Neural cell (in vitro differentiated cells): ENCODE results near the gene FUBP3. TPM values are rescaled to one million over a fixed set of nuclear protein-coding genes. Genes with fewer than 3 reads are reported as not detected.
A peak's percentile ranks its signal among the peaks of the same experiment; 100 is the strongest.

Experiments
- H2AFZ ChIP-seq: fragments of 200-600, 300-800 bp; sonication (generic), shearing (Covaris generic); 2 replicates; pipeline ENCODE4 v1.6.0; 2014; ENCODE audit warnings: low read depth, mild to moderate bottlenecking, antibody characterized with exemption, low read length, moderate library complexity
- H3F3A ChIP-seq: fragments of 200-600 bp; shearing (Covaris generic); 2 replicates; pipeline ENCODE4 v1.6.1; 2016; ENCODE audit warnings: mild to moderate bottlenecking, moderate library complexity, mixed read lengths, antibody characterized with exemption, low read length; ENCODE audit not compliant: insufficient read depth, poor library complexity, severe bottlenecking
- H3K27ac ChIP-seq: fragments of 200-600, 300-800 bp; sonication (generic), shearing (Covaris generic); 2 replicates; pipeline ENCODE4 v1.5.1; 2014; ENCODE audit warnings: mild to moderate bottlenecking, low read length, moderate library complexity
- H3K27me3 ChIP-seq: fragments of 300-800, 200-600 bp; sonication (generic), shearing (Covaris generic); 2 replicates; pipeline ENCODE4 v1.6.0; 2014; ENCODE audit warnings: mild to moderate bottlenecking, low read depth, low read length, moderate library complexity; ENCODE audit not compliant: insufficient read depth
- H3K36me3 ChIP-seq: fragments of 300-800, 200-600 bp; sonication (generic), shearing (Covaris generic); 2 replicates; pipeline ENCODE4 v1.5.1; 2014; ENCODE audit warnings: mild to moderate bottlenecking, antibody characterized with exemption, low read length, moderate library complexity; ENCODE audit not compliant: insufficient read depth
- H3K4me2 ChIP-seq: fragments of 300-800, 200-600 bp; sonication (generic), shearing (Covaris generic); 2 replicates; pipeline ENCODE4 v1.6.0; 2014; ENCODE audit warnings: mild to moderate bottlenecking, low read length
- H3K4me3 ChIP-seq: fragments of 300-800, 200-600 bp; sonication (generic), shearing (Covaris generic); 2 replicates; pipeline ENCODE4 v1.5.1; 2014; ENCODE audit warnings: mild to moderate bottlenecking, low read length, moderate library complexity
- H3K79me2 ChIP-seq: fragments of 200-600 bp; shearing (Covaris generic); replicated peaks from 2 replicates; pipeline ENCODE4 v1.6.0; 2014; ENCODE audit warnings: mild to moderate bottlenecking, low read length, moderate library complexity; ENCODE audit not compliant: insufficient read depth
- H3K9ac ChIP-seq: fragments of 300-800, 200-600 bp; sonication (generic), shearing (Covaris generic); 2 replicates; pipeline ENCODE4 v1.6.1; 2016; ENCODE audit warnings: mild to moderate bottlenecking, low read length, mixed read lengths
- H3K9me2 ChIP-seq: fragments of 200-600 bp; shearing (Covaris generic); 2 replicates; pipeline ENCODE4 v1.6.1; 2016; ENCODE audit warnings: mild to moderate bottlenecking, low read length, mixed read lengths; ENCODE audit not compliant: insufficient read depth
- H3K9me3 ChIP-seq: fragments of 200-600, 300-800 bp; sonication (generic), shearing (Covaris generic); 2 replicates; pipeline ENCODE4 v1.6.1; 2016; ENCODE audit warnings: mild to moderate bottlenecking, mixed run types, low read length, moderate library complexity, mixed read lengths
- H4K20me1 ChIP-seq: fragments of 200-600 bp; shearing (Covaris generic); 2 replicates; pipeline ENCODE4 v1.6.1; 2016; ENCODE audit warnings: mild to moderate bottlenecking, mixed run types; ENCODE audit not compliant: insufficient read depth
- EP300 ChIP-seq: fragments of 450-650 bp; conservative IDR thresholded peaks from 2 replicates; pipeline ENCODE4 v1.6.1; 2014; ENCODE audit warnings: antibody characterized with exemption, mild to moderate bottlenecking, moderate library complexity; ENCODE audit not compliant: poor library complexity, severe bottlenecking
- EZH2 ChIP-seq: fragments of 200-600, 300-800 bp; shearing (Covaris generic), sonication (generic); IDR thresholded peaks from 2 replicates; pipeline ENCODE4 v1.6.1; 2014; ENCODE audit warnings: antibody characterized with exemption, low read length, borderline replicate concordance, mild to moderate bottlenecking; ENCODE audit not compliant: insufficient read depth, poor library complexity, severe bottlenecking
- MXI1 ChIP-seq: fragments of 450-650 bp; conservative IDR thresholded peaks from 2 replicates; pipeline ENCODE4 v1.6.1; 2014; ENCODE audit warnings: antibody characterized with exemption, mild to moderate bottlenecking; ENCODE audit not compliant: poor library complexity, severe bottlenecking
- POLR2AphosphoS5 ChIP-seq: IDR thresholded peaks from 2 replicates; pipeline ENCODE4 v1.6.1; 2012
- RAD21 ChIP-seq: fragments of 450-650 bp; conservative IDR thresholded peaks from 2 replicates; pipeline ENCODE4 v1.6.1; 2014; ENCODE audit warnings: antibody characterized with exemption, mild to moderate bottlenecking, moderate library complexity
- SMC3 ChIP-seq: fragments of 450-650 bp; conservative IDR thresholded peaks from 2 replicates; pipeline ENCODE4 v1.6.1; 2014; ENCODE audit warnings: antibody characterized with exemption, mild to moderate bottlenecking, moderate library complexity; ENCODE audit not compliant: poor library complexity
- TAF1 ChIP-seq: IDR thresholded peaks from 2 replicates; pipeline ENCODE4 v1.6.1; 2012; ENCODE audit warnings: low read depth
- polyA plus RNA-seq: library from polyadenylated mRNA; depleted of rRNA; stranded (reverse); fragments of >200 nt; gene quantifications from 2 replicates; pipeline ENCODE4 v1.2.3, GENCODE V29; 2014
- TF ChIP-seq, protein P1 (sequence below): IDR thresholded peaks from 2 replicates; pipeline ENCODE4 v1.6.1; 2012; ENCODE audit warnings: borderline replicate concordance
- TF ChIP-seq, protein P2 (sequence below): fragments of 450-650 bp; IDR thresholded peaks from 2 replicates; pipeline ENCODE4 v1.5.1; 2014; ENCODE audit warnings: antibody characterized with exemption, mild to moderate bottlenecking, moderate library complexity; ENCODE audit not compliant: poor library complexity, severe bottlenecking

The FUBP3 gene
- polyA plus RNA-seq, 1 donor from 2014 or later: 70.5 TPM

DNA sequence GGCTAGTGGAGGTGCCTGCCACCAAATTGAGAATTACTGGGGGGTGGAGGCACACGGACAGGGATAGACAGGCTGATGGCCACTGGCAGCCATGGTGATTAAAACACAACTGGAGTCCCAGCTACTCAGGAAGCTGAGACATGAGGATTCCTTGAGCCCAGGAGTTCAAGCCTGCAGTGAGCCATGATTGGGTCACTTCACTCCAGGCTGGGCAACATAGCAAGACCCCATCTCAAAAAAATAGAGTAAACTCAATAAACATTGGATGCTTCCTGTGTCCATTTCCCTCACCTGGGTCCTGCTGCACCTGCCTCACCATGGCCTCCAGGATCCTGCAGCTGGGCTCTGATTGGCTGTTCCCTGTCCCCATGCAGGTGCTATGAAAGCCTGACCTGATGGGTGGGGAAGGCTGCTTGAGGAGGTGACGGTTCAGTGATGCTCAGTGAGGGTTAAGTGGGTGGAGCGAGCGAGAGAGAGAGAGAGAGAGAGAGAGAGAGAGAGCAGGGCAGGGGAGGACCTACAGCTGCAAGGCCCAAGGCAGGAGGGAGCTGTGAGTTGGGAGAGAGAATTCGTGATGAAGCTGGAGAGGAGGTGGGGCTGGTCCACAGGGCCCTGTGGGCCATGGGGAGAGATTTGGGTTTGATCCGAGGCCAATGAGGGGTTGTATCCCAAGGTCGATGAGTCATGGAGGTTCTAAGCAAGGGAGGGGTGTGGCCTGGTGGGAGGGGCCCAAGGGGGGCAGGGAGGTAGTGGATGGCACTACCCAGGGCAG lies 36.7 kb upstream of the FUBP3 start:
- TF ChIP-seq SMC3 (no peak), POLR2AphosphoS5 (no peak), EP300 (no peak), RAD21 (no peak), EZH2 (no peak), MXI1 (no peak), TAF1 (no peak)
- TF ChIP-seq, protein P1, sequence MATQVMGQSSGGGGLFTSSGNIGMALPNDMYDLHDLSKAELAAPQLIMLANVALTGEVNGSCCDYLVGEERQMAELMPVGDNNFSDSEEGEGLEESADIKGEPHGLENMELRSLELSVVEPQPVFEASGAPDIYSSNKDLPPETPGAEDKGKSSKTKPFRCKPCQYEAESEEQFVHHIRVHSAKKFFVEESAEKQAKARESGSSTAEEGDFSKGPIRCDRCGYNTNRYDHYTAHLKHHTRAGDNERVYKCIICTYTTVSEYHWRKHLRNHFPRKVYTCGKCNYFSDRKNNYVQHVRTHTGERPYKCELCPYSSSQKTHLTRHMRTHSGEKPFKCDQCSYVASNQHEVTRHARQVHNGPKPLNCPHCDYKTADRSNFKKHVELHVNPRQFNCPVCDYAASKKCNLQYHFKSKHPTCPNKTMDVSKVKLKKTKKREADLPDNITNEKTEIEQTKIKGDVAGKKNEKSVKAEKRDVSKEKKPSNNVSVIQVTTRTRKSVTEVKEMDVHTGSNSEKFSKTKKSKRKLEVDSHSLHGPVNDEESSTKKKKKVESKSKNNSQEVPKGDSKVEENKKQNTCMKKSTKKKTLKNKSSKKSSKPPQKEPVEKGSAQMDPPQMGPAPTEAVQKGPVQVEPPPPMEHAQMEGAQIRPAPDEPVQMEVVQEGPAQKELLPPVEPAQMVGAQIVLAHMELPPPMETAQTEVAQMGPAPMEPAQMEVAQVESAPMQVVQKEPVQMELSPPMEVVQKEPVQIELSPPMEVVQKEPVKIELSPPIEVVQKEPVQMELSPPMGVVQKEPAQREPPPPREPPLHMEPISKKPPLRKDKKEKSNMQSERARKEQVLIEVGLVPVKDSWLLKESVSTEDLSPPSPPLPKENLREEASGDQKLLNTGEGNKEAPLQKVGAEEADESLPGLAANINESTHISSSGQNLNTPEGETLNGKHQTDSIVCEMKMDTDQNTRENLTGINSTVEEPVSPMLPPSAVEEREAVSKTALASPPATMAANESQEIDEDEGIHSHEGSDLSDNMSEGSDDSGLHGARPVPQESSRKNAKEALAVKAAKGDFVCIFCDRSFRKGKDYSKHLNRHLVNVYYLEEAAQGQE: no peak
- no peak overlapping the region for H2AFZ ChIP-seq
- peaks cover 5% of the 10 kb centered on the region for H3K27me3 ChIP-seq

DNA sequence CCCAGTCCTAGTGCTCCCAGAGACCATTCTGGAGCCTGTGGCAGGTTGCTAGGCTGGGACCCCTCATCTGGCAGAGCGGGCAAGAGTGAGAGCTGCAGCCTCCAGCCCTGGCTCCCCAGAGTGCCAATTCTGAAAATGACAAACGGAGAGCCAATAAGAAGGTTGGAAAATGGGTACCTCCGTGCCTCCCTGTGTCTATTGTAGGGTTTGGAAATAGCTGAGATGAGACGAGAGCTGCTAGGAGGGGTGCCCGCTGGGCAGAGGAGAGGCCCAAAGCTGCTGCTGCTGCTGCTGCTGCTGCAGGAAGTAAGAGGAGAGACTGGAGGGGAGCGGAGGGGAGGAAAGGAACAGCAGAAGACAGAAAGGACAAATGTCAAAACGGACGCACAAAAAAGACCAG lies 36.0 kb upstream of the FUBP3 start:
- Histone ChIP-seq H3K4me3 (peak overlapping the region; percentile 11), H2AFZ (no peak overlapping the region), H3F3A (no peaks in the 10 kb centered on the region), H3K9me2 (no peaks in the 10 kb centered on the region), H3K79me2 (no peaks in the 10 kb centered on the region), H4K20me1 (no peaks in the 10 kb centered on the region), H3K27me3 (peaks cover 4% of the 10 kb centered on the region), H3K9ac (peak overlapping the region; percentile 2), H3K36me3 (no peaks in the 10 kb centered on the region), H3K4me2 (no peak overlapping the region), H3K9me3 (no peaks in the 10 kb centered on the region), H3K27ac (no peak overlapping the region)
- no peak for TF ChIP-seq EP300
- no peak for TF ChIP-seq TAF1
- no peak for TF ChIP-seq POLR2AphosphoS5
- no peak for TF ChIP-seq EZH2
- TF ChIP-seq, protein P1: no peak
- no peak for TF ChIP-seq MXI1
- TF ChIP-seq RAD21: no peak
- TF ChIP-seq SMC3: no peak
- TF ChIP-seq, protein P2, sequence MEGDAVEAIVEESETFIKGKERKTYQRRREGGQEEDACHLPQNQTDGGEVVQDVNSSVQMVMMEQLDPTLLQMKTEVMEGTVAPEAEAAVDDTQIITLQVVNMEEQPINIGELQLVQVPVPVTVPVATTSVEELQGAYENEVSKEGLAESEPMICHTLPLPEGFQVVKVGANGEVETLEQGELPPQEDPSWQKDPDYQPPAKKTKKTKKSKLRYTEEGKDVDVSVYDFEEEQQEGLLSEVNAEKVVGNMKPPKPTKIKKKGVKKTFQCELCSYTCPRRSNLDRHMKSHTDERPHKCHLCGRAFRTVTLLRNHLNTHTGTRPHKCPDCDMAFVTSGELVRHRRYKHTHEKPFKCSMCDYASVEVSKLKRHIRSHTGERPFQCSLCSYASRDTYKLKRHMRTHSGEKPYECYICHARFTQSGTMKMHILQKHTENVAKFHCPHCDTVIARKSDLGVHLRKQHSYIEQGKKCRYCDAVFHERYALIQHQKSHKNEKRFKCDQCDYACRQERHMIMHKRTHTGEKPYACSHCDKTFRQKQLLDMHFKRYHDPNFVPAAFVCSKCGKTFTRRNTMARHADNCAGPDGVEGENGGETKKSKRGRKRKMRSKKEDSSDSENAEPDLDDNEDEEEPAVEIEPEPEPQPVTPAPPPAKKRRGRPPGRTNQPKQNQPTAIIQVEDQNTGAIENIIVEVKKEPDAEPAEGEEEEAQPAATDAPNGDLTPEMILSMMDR: no peak

More for the DNA sequence above, 36.7 kb upstream of the FUBP3 start:
- no peaks in the 10 kb centered on the region for H3K36me3 ChIP-seq
- no peak overlapping the region for H3K27ac ChIP-seq
- H3K4me2 ChIP-seq: no peak overlapping the region
- H4K20me1 ChIP-seq: no peaks in the 10 kb centered on the region
- no peaks in the 10 kb centered on the region for H3F3A ChIP-seq
- H3K9me3 ChIP-seq: no peaks in the 10 kb centered on the region
- H3K79me2 ChIP-seq: no peaks in the 10 kb centered on the region
- H3K9me2 ChIP-seq: no peaks in the 10 kb centered on the region
- no peak overlapping the region for H3K4me3 ChIP-seq
- H3K9ac ChIP-seq: no peak overlapping the region
